ENCODE results near the gene FNBP1. TPM values are rescaled to one million over a fixed set of nuclear protein-coding genes. Genes with fewer than 3 reads are reported as not detected.
A peak's percentile ranks its signal among the peaks of the same experiment; 100 is the strongest.

The FNBP1 gene
- total RNA-seq, 1 experiment from 2014 or later: 36.5 TPM

DNA sequence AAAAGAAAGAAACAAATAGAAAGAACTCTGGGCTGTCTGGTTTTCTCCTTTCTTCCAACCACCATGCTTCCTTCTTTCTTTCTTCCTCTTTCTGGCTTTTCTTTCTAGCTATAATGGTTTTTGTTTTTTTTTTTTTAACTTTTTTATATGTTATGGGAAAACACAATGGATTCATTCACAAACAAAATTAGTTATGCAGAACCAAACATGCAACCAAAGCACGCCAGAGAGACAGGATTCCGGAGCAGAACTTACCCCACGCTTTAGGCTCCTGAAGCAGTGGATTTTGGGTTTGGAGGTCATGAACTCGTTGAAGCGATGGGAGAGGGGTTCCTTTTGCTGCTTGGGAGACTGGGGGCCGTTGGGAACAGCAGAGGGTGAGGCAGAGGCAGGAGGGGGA, 119.4 kb downstream of the FNBP1 start:
- H3K27me3 Mint-ChIP-seq (ENCODE audit: low read depth): no peaks in the 10 kb centered on the region
- no peak overlapping the region for H4K8ac ChIP-seq (replicated peaks; ENCODE audit: insufficient read length, low read depth, low read length)
- no peaks in the 10 kb centered on the region for H3K4me1 ChIP-seq (ENCODE audit: insufficient read depth, low read length)
- H2BK12ac ChIP-seq (ENCODE audit: insufficient read length, low read depth, low read length): no peak overlapping the region
- no peak overlapping the region for H2BK5ac ChIP-seq (ENCODE audit: insufficient read length, low read length)
- H3T11ph ChIP-seq (ENCODE audit: low read length): no peak overlapping the region
- no CpG with 5 or more reads among the region's 6 CpGs for WGBS (ENCODE audit: extremely low coverage, insufficient read length, low lambda C conversion rate)
- no peaks in the 10 kb centered on the region for H3K79me1 ChIP-seq (ENCODE audit: insufficient read depth, low read depth, low read length, poor library complexity, severe bottlenecking)
- no peak overlapping the region for H2AFZ ChIP-seq (ENCODE audit: low read length)
- no peak overlapping the region for H3K18ac ChIP-seq (ENCODE audit: insufficient read length, low read depth, low read length)
- no peak for DNase-seq
- no peak overlapping the region for H3K4me3 Mint-ChIP-seq
- H3K9me3 Mint-ChIP-seq: no peaks in the 10 kb centered on the region
- H3K14ac ChIP-seq (ENCODE audit: insufficient read depth, low read length): no peak overlapping the region
- no peak overlapping the region for H3K56ac ChIP-seq (ENCODE audit: insufficient read length, low read depth, low read length)
- no peak overlapping the region for H3K9ac ChIP-seq (ENCODE audit: extremely low read depth, insufficient read length, low read length)
- no peak overlapping the region for H3K23ac ChIP-seq (ENCODE audit: insufficient read length, low read depth, low read length)
- H3K27ac Mint-ChIP-seq: peak overlapping the region in 2 of 3 experiments; percentile 12 to 43; a peak in 2 of 7 replicates
- H4K20me1 ChIP-seq (ENCODE audit: control insufficient read depth, insufficient read depth, insufficient read length): no peaks in the 10 kb centered on the region
- no peaks in the 10 kb centered on the region for H3K23me2 ChIP-seq (ENCODE audit: insufficient read length, low read depth, low read length, poor library complexity, severe bottlenecking)
- H2BK120ac ChIP-seq (ENCODE audit: low read depth, low read length, poor library complexity, severe bottlenecking): no peak overlapping the region
- H3K36me3 Mint-ChIP-seq (ENCODE audit: insufficient read depth in 1 of 3, low read depth in 3 of 3): peaks cover 9 to 27% (median 12%) of the 10 kb centered on the region in 3 experiments; a peak in 6 of 7 replicates
- TF ChIP-seq, protein P1, sequence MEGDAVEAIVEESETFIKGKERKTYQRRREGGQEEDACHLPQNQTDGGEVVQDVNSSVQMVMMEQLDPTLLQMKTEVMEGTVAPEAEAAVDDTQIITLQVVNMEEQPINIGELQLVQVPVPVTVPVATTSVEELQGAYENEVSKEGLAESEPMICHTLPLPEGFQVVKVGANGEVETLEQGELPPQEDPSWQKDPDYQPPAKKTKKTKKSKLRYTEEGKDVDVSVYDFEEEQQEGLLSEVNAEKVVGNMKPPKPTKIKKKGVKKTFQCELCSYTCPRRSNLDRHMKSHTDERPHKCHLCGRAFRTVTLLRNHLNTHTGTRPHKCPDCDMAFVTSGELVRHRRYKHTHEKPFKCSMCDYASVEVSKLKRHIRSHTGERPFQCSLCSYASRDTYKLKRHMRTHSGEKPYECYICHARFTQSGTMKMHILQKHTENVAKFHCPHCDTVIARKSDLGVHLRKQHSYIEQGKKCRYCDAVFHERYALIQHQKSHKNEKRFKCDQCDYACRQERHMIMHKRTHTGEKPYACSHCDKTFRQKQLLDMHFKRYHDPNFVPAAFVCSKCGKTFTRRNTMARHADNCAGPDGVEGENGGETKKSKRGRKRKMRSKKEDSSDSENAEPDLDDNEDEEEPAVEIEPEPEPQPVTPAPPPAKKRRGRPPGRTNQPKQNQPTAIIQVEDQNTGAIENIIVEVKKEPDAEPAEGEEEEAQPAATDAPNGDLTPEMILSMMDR (conservative IDR thresholded peaks at IDR 0.05): no peak
- no peak overlapping the region for H2BK20ac ChIP-seq (ENCODE audit: low read depth, low read length, poor library complexity, severe bottlenecking)
- H2AK5ac ChIP-seq (ENCODE audit: insufficient read length, low read length): no peak overlapping the region
- H3K79me2 ChIP-seq (ENCODE audit: insufficient read depth, low read length): no peaks in the 10 kb centered on the region
- no peak overlapping the region for H2BK15ac ChIP-seq (ENCODE audit: low read depth, low read length)
- no peak overlapping the region for H3K27ac ChIP-seq (ENCODE audit: insufficient read length, low read depth, low read length)
- no peak overlapping the region for H3K4ac ChIP-seq (ENCODE audit: low read depth, low read length)
- no peak overlapping the region for H4K5ac ChIP-seq (ENCODE audit: insufficient read length, low read depth, low read length)
- H3K9me3 ChIP-seq (ENCODE audit: control insufficient read depth, low read depth, low read length): no peaks in the 10 kb centered on the region
- H4K91ac ChIP-seq (ENCODE audit: insufficient read length, low read depth, low read length): no peak overlapping the region
- peaks cover 0 to 6% of the 10 kb centered on the region in 2 experiments; a peak in 2 of 4 replicates for H3K4me1 Mint-ChIP-seq
- no peaks in the 10 kb centered on the region for H3K27me3 ChIP-seq (ENCODE audit: insufficient read depth, low read length)
- no peak overlapping the region for H3K4me2 ChIP-seq (ENCODE audit: insufficient read depth, insufficient read length, low read length)
